ENCODE measurements around the gene PLCH2.

The PLCH2 gene

DNA sequence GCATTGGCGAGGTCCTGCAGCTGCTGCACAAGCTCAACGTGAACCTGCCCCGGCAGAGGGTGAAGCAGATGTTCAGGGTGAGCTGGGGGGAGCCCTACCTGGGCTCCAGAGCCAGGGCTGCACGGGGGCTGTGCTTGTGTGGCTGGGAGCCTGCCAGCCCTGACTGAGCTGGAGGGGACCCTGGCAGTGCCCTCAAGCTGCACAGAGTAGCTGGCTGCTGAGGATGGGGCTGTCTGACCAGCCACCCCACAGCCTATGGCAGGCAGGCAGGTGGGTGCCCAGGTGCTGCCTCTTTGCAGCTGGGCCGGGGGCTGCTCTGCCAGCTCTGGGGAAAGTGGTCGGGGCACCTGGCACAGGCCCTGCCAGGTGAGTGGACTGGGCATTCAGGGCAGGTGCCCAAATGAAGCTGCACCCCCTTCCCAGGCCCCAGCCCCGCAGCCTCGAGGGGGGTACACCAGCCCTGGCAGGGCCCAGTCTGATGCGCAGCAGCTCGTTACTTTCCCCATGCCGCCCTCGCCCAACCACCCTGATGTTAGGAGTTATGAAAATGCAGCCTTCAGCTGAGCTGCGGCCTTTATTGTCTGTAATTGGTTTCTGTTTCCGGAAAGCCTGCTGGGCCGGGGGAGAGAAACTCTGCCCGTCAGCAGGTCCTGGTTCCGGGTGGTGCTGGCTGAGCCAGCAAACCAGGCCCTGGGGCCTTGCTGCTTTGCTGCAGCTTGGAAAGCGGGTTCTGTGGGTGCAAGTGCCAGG is 4.3 kb downstream of the PLCH2 start:
- no peak for DNase-seq

DNA sequence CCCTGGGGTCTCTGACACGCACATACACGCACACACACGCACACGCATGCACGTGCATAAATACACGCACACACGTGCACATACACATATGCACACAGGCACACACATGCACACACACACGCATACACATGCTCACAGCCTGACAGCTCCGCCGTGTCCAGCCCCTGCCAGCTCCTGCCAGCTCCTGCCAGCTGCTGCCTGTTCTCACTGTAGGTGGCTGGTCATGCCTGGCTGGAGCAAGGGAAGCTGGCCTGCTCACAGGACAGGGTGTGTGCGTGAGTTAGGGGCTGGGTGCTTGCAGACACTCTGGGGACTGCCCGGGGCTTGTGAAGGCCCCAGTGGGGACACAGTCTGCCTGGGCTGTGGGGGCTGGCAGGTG is 4.9 kb downstream of the PLCH2 start:
- DNase-seq = no peak

DNA sequence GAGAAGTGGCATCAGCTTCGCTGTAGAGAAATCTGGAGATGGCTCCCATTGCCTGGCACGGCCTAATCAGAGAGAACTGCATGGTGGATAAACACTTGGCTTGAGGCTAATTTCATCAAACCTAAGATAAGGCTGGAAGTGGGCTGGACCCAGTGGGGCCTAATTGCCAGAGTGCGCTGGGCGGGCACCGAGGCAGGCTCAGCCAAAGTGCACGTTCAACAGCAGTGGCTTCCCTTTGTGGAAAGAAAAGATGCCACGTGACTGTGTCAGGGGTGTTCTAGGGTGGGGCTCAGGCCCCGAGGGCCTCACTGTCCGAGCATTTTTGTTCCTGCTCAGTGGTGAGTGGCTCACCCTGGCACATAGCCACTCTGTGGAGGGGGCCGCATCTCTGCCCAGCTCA is 5.8 kb downstream of the PLCH2 start:
- no peak for DNase-seq

DNA sequence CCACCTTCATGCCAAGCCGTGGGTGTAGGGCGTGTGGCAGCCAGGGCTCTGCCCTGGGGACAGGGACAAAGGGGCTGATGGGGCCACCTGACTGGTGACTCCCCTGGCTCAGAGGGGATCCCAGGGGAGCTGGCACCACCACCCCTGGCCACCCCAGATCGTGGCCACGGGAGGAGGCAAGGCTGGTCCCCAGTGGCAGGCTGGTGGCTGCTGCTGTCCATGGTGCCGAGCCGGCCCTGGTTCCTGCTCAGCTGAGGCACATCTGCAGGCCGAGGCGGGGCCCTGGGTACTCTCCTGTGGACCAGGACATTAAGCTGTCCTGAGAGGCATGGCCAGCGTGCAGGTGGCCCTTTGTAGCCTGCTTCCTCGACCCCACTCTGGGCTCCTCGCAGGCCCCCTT is 6.5 kb downstream of the PLCH2 start:
- no peak for DNase-seq

DNA sequence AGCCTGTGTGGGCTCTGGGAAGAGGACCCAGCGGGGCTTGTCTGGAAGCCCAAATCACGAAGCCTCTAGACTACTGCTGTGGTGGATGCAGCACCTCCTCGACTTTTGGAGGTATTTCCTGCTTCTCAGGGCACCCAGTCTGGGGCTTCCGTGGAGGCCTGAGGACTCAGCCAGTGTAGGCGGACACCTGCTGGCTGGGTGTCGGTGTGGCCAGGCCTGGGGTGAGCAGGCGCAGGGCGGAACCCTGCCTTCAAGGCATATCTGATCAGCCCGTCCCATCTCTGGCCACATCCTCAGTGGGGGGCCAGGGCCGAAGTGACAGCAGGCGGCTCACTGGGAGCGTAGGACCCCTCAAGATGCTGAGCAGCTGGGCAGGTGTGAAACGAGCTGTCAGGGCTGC is 6.9 kb downstream of the PLCH2 start:
- no peak for DNase-seq

DNA sequence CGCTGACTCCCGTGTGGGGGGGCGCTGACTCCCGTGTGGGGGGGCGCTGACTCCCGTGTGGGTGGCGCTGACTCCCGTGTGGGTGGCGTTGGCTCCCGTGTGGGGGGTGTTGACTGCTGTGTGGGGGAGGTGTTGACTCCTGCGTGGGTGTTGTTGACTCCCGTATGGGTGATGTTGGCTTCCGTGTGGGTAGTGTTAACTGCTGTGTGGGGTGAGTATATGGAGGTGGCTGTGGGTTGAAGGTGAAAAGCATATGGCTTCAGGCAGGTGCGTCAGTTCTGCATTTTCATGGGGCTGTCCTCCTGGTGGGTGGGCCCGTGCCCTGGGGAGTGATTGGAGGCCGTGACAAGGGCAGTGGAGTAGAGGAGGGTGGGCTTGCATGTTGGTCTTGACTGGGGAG is 7.9 kb downstream of the PLCH2 start:
- no peak for DNase-seq

DNA sequence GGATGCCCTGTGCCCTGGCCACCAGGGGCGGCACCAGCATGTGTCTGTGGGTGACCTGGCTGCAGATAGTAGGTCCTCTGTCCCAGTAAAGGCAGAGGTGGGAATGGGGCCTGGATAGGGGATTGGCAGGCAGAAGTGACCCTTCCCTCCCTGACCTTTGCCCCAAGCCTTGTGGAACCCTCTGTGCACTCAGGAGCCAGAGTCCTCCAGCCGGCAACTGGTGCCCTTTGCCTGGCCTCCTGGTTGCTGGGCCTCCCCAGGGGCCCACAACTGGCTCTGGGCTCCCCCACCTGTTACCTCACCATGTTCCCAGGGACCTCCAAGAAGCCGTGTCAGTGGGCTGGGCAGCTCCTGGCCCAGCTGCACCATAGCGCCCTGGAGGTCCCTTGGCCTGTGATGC is 10.0 kb downstream of the PLCH2 start:
- DNase-seq = no peak

DNA sequence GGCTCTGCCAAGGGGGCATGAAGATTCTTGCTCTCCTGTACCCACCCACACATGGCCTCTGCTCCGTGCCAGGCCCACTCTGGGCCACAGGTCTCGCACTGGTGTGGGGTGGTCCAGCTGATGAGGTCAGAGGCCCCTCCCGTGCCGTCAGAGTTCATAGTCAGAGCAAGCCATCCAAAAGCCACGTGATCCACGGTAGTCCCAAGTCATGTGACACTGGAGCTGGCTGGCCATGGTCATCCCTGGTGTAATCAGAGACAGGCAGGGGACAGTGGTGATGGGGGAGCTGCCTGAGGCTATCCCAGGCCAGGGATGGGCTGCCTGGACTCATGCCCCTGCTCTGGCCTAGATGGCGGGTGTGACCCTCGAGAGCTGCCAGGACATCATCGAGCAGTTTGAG is 10.5 kb downstream of the PLCH2 start:
- DNase-seq = no peak

DNA sequence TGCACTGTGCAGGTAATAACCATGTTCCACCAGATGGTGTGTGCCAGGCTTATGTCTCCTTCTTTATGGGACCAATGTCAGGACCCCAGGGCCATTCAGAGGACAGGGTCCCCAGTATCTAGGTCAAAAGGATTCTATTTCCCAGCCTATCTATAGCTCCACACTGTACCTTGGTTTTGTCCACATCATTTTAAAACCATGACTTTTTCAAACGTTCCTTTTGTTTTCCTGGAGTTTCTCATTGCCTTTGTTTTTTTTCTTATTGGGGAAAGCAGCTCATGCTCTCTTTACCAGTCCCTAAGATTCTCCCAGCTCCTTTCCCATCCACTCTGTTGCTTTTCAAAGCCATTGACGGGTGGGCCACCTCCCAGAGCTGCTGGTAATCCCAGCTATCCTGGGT is 12.6 kb downstream of the PLCH2 start:
- no peak for DNase-seq

DNA sequence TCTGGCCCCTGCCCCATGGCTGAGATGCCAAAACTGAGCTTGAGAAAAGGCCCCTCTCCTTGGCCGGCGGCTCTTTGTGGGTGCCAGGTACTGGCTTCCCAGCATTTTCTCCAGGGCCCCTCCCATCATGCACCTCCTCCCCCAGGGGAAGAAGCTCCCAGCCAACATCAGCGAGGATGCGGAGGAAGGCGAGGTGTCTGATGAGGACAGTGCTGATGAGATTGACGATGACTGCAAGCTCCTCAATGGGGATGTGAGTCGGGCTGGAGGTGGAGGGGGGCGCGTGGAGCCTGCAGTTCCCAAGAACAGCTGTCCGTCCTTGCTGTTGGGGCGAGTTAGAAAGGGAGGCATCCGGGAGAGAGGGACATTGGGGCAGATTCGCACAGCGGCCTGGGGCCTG is 13.5 kb downstream of the PLCH2 start:
- DNase-seq = no peak

DNA sequence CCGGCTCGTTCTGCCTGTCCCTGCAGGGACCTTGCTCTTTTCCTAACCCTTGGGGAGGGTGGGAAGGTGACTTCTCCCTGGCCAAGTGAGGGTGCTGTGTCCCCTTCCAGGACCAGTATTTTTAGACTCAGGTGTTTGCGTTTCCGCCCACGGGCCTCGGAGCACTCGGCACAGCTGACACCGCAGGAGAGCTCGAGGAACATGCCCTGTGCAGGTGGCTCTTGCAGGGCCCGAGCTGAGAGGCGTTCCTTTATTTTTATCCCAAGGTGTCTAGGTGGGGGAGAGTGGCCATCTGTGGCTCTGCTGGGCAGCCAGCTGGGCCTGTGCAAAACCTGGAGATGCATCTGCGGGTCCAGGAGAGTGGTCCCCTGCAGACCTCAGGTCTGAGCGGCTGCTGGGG is 16.0 kb downstream of the PLCH2 start:
- DNase-seq = no peak

DNA sequence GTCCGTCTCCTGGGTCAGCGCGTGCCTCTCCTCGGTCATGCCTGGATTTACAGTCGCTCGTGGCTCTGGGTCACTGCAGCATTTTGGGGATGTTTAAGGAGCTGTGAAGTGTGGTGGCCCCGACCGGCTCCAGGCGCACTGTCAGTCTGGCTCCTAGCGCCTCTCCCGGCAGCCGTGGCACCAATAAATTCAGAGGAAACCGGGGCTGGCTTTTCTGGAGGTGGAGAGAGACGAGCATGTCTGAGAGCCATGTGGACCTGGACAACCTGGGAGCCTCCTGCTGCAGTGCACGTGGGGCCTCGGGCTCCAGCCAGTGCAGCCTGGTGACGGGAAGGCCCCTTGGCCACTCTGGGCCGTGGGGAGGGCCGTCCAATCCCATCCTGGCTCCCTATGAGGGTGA is 17.1 kb downstream of the PLCH2 start:
- DNase-seq = no peak

DNA sequence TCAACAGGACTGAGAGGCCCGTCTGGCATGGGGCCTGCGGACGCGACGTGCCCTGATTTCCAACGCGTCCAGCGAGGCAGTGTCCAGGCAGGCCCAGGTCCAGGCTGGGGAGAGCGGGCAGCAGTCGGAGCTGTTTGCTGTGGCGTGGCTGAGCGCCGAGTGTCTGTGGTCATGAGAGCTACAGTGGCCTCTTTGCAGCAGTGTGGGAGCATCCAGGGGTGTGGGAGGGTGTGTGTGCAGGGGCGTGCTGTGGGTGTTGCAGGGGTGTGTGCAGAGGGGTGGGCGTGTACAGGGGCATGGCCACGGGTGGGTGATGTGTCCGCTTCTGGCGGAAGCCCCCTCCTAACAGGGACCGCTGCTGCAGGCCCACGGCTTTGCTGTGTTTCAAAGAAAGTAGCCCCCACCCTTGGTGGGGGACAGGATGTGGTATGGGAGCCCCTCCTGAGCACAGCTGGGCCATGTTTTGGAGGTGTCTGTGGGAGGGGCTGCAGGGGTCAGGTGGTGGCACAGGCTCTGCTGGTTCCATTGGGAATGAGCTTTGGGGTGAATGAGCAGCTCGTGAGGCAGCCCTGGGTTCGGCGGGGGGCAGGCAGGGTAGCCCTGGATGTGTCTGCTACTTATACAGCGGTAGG is 17.7 kb downstream of the PLCH2 start:
- DNase-seq = no peak

DNA sequence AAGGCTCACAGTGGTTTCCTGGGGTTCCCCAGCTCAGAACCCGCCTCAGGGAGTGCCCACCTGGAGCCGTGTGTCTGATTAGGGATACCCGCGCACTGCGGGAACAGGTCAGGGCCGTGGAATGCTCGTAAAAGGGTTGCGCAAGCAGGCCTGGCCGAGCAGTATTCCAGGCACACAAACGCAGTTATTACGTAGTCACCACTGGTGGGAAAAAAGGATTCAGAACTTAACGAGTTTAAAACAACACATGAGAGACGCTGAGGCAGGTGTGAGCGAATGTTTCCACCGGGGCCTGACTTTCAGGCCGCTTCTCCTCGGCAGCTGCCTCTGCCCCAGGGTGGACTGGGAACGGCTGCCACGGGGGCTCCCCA is 18.2 kb downstream of the PLCH2 start:
- no peak for DNase-seq

DNA sequence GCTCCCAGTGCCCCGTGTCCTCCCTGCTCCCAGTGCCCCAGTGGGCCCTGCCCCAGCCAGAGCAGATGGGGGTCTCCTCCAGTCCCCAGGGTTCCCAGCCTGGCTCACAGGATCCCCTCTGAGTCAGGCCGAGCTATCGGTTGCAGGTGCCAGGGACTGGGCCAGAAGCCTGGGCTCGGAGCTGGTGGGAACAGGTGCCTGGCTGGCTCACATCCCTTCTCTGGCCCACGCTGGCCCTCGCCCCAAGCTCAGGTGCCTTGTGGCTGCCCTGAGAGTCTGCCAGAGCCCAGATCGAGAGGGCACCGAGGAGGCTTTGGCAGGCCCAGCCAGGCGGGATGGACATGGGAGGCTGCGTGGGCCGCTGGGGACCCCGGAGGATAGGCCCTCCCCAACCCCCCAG is 18.9 kb downstream of the PLCH2 start:
- no peak for DNase-seq

DNA sequence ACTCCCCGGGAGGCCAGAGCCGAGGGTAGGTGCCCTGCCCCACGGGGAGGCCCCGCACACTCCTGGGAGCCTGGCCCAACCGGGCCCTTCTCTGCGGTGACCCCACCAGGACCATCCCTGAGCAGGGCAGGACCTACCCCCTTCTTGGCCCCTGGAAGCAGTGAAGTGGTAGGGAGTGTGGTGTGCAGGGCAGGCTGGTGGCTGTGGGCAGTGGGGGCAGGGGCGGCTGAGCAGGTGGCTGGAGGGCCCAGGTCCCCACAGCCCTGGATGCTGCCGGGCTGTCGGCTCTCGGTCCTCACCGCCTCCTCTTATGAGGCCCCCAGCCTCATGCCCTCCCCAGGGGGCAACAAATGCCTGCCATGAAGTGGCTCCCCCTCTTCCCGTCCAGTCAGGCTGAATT is 19.5 kb downstream of the PLCH2 start:
- no peak for DNase-seq

DNA sequence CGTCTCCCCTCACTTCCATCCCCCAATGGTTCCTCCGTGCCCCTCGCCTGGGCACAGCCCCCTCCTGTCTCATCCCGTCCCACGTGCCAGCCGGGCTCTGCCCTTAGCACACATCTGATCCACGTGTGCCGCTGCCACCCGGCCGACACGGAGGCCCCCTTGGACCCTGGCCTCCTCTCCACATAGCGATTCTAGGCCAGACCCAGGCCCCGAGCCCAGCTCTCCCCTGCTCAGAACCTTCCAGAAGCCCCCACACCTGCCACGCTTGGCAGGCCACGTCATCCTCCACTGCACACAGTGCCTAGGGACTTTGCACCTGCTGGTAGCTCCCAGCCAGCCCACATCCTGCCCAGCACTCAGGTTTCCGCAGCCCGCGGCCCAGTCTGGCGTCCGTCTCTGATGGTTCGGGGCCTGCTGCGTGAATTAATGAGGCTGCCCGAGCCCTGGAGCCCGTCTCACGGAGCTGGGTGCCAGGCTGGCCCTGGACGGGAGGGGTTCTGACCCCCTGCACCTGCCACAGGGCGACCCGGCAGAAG is 20.1 kb downstream of the PLCH2 start:
- DNase-seq = no peak

DNA sequence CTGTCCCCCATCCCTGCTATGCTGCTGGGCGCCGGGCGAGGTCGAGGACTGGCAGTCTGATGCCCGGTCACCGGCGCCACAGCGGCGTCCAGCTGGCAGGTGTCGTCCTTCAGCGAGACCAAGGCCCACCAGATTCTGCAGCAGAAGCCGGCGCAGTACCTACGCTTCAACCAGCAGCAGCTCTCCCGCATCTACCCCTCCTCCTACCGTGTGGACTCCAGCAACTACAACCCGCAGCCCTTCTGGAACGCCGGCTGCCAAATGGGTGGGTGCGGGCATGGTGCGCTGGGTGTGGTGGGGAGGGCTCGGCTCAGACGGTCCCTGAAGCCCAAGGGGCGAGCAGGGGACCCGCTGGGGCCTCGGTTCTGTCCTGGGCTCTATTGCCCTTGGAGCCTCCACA is 20.7 kb downstream of the PLCH2 start:
- no peak for DNase-seq

DNA sequence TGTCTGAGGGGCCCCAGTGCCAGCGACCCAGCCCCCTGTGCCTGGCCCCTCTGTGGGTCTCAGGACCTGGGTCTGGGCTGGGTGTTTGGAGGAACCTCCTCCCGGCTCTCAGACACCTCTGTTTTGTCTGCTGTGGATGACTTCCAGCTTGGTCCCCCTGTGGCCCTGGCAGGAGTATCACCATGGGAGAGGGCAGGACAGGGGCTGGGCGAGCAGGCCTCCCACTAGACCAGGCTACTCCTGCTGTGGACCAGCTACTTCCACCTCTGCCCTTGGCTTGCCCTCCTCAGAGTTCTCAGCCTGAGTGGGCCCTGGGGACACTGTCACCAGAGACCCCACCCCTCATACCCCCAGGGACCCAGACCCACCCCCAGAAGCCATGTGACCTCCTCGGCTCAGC is 21.8 kb downstream of the PLCH2 start:
- no peak for DNase-seq

DNA sequence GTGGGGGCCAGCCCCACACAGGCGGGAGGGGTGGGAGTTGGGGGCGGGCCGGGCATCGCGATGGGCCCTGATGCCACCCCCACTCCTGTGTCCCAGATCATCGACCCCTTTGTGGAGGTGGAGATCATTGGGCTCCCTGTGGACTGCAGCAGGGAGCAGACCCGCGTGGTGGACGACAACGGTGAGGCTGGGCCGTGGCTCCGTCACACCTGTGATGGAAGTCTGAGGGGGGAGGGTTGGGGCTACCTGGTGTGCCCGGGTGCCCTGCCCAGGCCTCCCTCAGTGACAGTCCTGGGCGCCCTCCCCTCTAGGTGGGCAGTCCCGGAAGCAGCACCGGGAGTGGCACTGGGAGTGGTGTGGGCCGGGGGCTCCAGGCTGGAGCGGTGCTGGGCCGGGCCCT is 22.6 kb downstream of the PLCH2 start:
- no peak for DNase-seq

DNA sequence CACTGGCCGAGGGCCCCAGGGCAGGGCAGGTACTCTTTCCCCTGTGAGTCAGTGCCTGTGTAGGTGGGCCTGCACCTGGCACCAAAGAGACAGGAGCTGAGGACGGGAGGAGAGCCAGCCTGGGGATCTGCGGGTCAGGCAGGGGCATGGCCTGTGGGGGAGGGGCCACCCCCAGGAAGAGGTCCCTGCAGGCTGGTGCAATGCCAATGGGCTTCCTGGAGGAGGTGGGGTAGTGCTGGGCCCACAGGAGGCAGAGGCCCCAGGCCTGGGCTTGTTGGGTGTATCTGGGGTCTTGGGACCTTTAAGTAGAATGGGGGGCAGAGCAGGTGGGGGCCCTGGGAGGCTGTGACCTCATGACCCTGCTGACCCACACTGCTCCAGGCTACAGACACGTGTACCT is 23.2 kb downstream of the PLCH2 start:
- DNase-seq = no peak

DNA sequence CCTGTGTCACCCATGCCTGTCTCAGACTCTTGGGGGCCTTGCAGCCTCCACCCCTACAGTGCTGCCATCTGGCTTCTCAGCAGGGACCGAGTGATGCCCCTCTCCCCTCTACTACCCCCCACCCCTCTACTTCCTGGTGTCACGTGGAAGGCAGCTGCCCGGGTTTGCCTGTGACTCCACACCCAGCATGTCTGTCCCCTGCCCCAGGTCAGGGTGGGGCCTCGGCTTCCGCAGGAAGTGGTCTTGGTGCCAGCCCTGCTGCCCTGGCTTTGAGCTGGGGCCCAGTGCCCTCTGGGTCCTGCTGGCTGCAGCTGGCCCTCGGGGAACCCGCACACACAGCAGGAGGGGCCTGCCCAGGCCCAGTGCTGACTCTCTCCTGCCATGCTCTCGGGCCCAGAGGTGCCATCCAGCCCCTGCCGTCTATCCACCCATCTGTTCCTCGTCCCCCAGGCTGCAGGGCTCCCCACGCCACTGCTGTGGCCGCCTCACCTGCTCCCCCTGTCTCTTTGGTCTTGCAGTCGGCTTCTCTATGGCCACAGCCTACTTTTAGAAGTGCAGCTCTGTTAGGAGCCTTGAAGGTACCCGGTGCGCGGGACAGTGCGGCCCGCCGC is 24.0 kb downstream of the PLCH2 start:
- no peak for DNase-seq

DNA sequence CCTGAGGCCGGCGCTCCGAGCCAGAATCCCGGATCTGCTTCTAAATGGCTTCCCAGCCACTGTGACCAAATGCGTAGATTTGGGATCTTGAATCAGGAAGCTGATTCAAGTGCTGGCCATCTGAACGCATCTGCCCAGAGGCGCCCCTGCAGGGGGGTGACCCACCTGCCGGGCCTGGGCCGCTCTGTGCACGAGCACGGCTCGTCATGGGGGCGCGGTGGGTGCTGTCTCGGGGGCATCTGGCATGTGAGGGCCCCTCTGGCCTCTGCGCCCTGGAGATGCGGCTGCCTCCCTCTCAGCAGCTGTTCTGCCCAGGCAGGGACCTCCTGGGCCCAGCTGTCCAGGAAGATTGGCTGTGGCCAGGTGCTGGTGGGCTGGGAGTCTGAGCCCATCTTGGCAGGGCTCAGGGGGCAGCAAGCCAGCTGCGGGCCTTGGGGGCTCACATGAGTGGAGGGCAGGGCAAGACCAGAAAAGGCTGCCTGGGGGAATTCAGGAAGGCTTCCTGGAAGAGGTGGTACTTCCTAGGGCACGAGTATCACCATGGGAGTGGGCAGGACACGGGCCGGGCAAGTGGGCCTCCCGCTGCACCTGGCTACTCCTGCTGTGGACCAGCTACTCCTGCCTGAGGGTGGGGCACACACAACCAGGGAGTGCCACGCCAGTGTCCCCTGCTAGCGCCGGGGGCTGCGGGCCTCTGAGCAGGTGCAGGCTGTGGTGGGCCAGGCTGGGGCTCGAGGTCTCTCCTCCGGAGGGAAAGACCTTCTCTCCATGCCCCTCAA is 25.1 kb downstream of the PLCH2 start:
- no peak for DNase-seq

DNA sequence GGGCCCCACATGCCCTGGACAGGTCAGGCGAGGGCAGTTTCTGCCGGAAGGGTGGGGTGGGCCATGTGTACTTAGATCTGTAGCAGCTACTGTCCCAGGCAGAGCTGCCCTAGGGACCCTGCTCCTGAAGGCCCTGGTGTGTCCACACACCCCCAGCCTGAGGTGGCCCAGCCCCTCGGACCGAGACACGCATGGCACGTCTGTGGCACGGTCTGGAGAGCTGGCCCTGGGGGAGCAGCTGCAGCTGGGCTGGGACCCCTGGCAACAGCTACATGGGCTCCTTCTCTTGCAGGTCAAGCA is 25.7 kb downstream of the PLCH2 start:
- DNase-seq = no peak

All from fibroblast of skin of back (primary cell).